ENCODE results near the gene RBM12. TPM values are rescaled to one million over a fixed set of nuclear protein-coding genes. Genes with fewer than 3 reads are reported as not detected.

Gene RBM12
- total RNA-seq, 2 experiments from 2014 or later = 101 to 137 TPM

DNA sequence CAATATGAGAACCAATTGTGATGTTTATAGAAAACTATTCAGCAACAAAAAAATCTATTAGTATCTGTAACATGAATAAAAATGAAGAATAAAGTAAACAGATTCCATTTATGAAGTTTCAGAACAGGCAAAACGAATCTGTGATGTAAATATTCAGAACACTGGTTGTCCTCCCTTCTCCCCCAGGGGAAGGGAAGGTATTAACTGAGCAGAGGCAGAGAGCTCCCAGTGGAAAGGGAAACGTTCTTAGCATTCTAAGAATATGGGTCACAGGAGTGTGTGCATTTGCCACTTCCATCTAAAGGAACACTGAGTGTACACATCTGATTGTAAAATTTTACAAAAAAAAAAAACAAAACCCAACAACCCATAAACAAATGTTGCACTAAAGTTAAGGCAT lies 25.9 kb downstream of the RBM12 start:
- Mint-ChIP-seq H3K4me1 (peaks cover 31% of the 10 kb centered on the region), H3K9me3 (ENCODE audit: low read depth) (no peaks in the 10 kb centered on the region), H3K27ac (no peak overlapping the region), H3K4me3 (no peak overlapping the region), H3K27me3 (no peaks in the 10 kb centered on the region), H3K36me3 (peaks cover 4% of the 10 kb centered on the region)
- CTCF ChIA-PET = interaction anchor here (0.8 to 2.4 kb wide), 2 partner anchors 13 to 19 kb away, joined by 3 to 9 read pairs; no protein-coding TSS in a partner anchor
- no peak for DNase-seq
- no peak for ATAC-seq

GRCh38 chr20:35637276-35637675 lies 27.4 kb downstream of the RBM12 start:
- ATAC-seq = no peak

DNA sequence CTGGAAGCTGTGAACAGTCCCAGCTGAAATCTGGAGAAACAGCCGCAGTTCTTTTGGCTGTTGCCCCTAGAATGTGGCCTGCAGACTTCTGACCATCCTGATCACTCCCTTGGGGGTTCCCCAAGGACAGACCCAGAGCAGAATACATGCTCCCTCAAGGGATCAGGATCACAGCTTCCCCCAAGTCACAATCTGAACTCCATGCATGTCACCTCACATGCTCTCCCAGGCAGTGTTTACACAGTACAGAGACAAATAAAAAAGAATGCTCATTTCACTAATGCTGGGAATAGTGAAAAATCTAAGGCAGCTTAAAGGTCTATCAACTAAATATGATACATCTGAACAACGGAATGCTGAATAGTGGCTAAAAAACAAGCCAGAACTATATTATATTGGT lies 28.6 kb downstream of the RBM12 start:
- Mint-ChIP-seq H3K27ac (no peak overlapping the region), H3K4me3 (no peak overlapping the region), H3K36me3 (peaks cover 7% of the 10 kb centered on the region), H3K9me3 (ENCODE audit: low read depth) (no peaks in the 10 kb centered on the region), H3K4me1 (peaks cover 18% of the 10 kb centered on the region), H3K27me3 (no peaks in the 10 kb centered on the region)
- no peak for ATAC-seq
- no peak for DNase-seq
- CTCF ChIA-PET = interaction anchor here (1.2 kb wide), 1 partner anchor 35 kb away, joined by 4 read pairs; no protein-coding TSS in a partner anchor

More at GRCh38 chr20:35637276-35637675, 27.4 kb downstream of the RBM12 start:
- H3K4me3 Mint-ChIP-seq = no peak overlapping the region
- peaks cover 4% of the 10 kb centered on the region for H3K36me3 Mint-ChIP-seq
- CTCF ChIA-PET = interaction anchor here (2.4 kb wide), 1 partner anchor 17 kb away, joined by 9 read pairs; no protein-coding TSS in a partner anchor
- no peaks in the 10 kb centered on the region for H3K27me3 Mint-ChIP-seq
- no peak for DNase-seq
- H3K4me1 Mint-ChIP-seq = peaks cover 22% of the 10 kb centered on the region
- H3K9me3 Mint-ChIP-seq (ENCODE audit: low read depth) = no peaks in the 10 kb centered on the region
- H3K27ac Mint-ChIP-seq = no peak overlapping the region

DNA sequence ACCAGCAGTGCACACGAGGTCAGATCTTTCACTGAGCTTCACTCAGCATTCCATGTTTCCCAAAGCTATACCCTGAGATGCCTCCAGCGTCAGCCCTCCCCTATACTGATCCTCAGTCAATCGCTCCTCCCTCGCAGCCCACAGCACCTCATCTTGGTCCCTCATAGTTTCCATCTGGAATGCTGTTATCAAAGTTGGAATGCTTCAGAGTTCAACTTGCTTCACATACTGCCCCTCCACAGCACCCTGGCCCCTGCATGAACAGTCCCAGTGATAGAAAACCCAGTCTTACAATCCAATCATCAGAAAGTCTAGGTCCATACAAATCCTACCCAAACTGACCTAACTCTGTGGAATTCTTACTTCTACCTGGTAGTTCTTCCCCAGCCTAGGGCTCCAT lies 29.0 kb downstream of the RBM12 start:
- CTCF ChIA-PET = interaction anchor here (1.2 kb wide), 1 partner anchor 34 kb away, joined by 4 read pairs; no protein-coding TSS in a partner anchor
- H3K4me1 Mint-ChIP-seq = peaks cover 14% of the 10 kb centered on the region
- no peak overlapping the region for H3K4me3 Mint-ChIP-seq
- DNase-seq = no peak
- no peaks in the 10 kb centered on the region for H3K27me3 Mint-ChIP-seq
- H3K36me3 Mint-ChIP-seq = peaks cover 11% of the 10 kb centered on the region
- no peak for ATAC-seq
- no peak overlapping the region for H3K27ac Mint-ChIP-seq
- H3K9me3 Mint-ChIP-seq (ENCODE audit: low read depth) = no peaks in the 10 kb centered on the region

- Mint-ChIP-seq H3K36me3 (peaks cover 22% of the 10 kb centered on the region), H3K9me3 (ENCODE audit: low read depth) (no peaks in the 10 kb centered on the region), H3K27me3 (no peaks in the 10 kb centered on the region), H3K27ac (no peak overlapping the region), H3K4me1 (peaks cover 4% of the 10 kb centered on the region), H3K4me3 (no peak overlapping the region)
- ATAC-seq (no peak), DNase-seq (no peak)
- CTCF ChIA-PET = no interaction called here
Observed at GRCh38 chr20:35632539-35633115, 32.1 kb downstream of the RBM12 start.

DNA sequence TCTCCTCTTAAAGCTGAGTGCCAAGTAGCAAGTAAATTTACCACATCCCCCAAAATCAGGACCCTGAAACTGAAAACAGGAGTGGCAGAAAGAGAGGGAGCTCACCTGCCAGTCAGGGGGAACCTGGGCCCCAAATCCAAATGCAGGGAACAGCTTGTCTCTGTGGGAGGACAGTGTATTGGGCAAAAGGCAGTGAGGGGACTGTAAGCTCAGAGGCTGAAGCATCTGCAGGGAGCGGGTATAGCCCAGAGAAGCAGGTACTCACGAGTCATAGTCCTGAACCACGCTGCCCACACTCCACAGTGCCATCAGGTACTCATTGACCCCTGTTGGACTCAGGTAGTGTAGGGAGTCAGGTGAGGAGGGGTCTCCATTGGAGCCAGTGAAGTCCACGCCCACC lies 34.1 kb downstream of the RBM12 start:
- peaks cover 5% of the 10 kb centered on the region for H3K4me1 Mint-ChIP-seq
- no peaks in the 10 kb centered on the region for H3K27me3 Mint-ChIP-seq
- no peak overlapping the region for H3K4me3 Mint-ChIP-seq
- ATAC-seq (no peak), DNase-seq (peak; percentile 36)
- peaks cover 37% of the 10 kb centered on the region for H3K36me3 Mint-ChIP-seq
- no peaks in the 10 kb centered on the region for H3K9me3 Mint-ChIP-seq (ENCODE audit: low read depth)
- CTCF ChIA-PET = interaction anchor here (0.6 to 1.6 kb wide), 2 partner anchors 11 to 1439 kb away, joined by 3 to 5 read pairs; no protein-coding TSS in a partner anchor
- no peak overlapping the region for H3K27ac Mint-ChIP-seq

- CTCF ChIA-PET = interaction anchor here (0.8 to 1.6 kb wide), 2 partner anchors 10 to 165 kb away, joined by 3 to 5 read pairs; no protein-coding TSS in a partner anchor
- DNase-seq (peak; percentile 31), ATAC-seq (no peak)
- Mint-ChIP-seq H3K36me3 (peaks cover 38% of the 10 kb centered on the region), H3K4me1 (peaks cover 3% of the 10 kb centered on the region), H3K9me3 (ENCODE audit: low read depth) (no peaks in the 10 kb centered on the region), H3K4me3 (no peak overlapping the region), H3K27me3 (no peaks in the 10 kb centered on the region), H3K27ac (no peak overlapping the region)
Observed at GRCh38 chr20:35629427-35630145, 35.1 kb downstream of the RBM12 start.

GRCh38 chr20:35627121-35627520 lies 37.6 kb downstream of the RBM12 start:
- Mint-ChIP-seq H3K9me3 (ENCODE audit: low read depth) (no peaks in the 10 kb centered on the region), H3K4me1 (peaks cover 3% of the 10 kb centered on the region), H3K36me3 (peaks cover 38% of the 10 kb centered on the region), H3K4me3 (no peak overlapping the region), H3K27me3 (no peaks in the 10 kb centered on the region), H3K27ac (no peak overlapping the region)
- CTCF ChIA-PET = interaction anchor here (0.8 kb wide), 1 partner anchor 8 kb away, joined by 3 read pairs; no protein-coding TSS in a partner anchor
- no peak for ATAC-seq
- DNase-seq = peak; percentile 30

GRCh38 chr20:35626386-35627001 lies 38.2 kb downstream of the RBM12 start:
- ATAC-seq (no peak), DNase-seq (peak; percentile 33)
- H3K27me3 Mint-ChIP-seq = no peaks in the 10 kb centered on the region
- H3K36me3 Mint-ChIP-seq = peaks cover 40% of the 10 kb centered on the region
- H3K9me3 Mint-ChIP-seq (ENCODE audit: low read depth) = no peaks in the 10 kb centered on the region
- H3K27ac Mint-ChIP-seq = peak overlapping the region; percentile 51
- no peak overlapping the region for H3K4me3 Mint-ChIP-seq
- CTCF ChIA-PET = no interaction called here
- H3K4me1 Mint-ChIP-seq = peaks cover 3% of the 10 kb centered on the region

DNA sequence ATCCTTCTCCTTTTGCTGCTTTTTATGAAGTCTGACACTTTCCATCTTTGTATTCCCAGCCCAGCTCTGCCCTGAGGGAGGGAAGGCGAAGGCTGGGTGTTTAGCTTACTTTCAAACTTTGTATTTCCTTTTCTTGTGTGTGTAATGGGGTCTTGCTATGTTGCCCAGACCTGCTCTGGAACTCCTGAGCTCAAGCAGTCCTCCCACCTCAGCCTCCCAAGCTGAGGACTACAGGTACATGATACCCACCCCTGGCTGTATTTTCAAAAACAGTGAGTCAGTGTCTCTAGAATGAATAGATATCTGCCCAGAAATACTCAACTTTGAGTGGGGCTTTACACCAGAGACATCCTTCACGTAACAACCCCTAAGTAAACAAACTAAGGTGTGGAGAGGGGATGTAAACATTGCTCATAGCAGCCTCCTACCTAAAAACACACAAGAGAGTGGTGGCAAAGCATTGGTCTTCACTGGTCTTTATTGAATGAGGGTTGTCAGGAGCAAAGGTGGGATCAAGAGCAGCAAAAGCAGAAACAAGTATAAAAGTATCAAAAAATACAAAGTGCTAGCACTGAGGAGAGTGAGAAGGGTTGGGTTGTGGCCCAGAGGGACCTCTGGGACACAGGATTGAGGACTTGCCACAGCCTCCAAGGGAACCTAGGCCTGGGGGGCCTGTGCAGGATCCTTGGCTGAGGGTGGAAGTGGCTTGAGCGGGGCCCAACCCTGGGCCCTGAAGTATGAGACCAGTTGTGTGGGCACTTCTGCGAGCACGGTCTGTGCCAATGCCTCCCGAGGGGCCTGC lies 38.9 kb downstream of the RBM12 start:
- CTCF ChIA-PET = no interaction called here
- no peak for DNase-seq
- Mint-ChIP-seq H3K36me3 (peaks cover 35% of the 10 kb centered on the region), H3K27ac (peak overlapping the region; percentile 30), H3K4me3 (no peak overlapping the region), H3K9me3 (ENCODE audit: low read depth) (no peaks in the 10 kb centered on the region), H3K4me1 (peaks cover 3% of the 10 kb centered on the region), H3K27me3 (no peaks in the 10 kb centered on the region)
- ATAC-seq = no peak

DNA sequence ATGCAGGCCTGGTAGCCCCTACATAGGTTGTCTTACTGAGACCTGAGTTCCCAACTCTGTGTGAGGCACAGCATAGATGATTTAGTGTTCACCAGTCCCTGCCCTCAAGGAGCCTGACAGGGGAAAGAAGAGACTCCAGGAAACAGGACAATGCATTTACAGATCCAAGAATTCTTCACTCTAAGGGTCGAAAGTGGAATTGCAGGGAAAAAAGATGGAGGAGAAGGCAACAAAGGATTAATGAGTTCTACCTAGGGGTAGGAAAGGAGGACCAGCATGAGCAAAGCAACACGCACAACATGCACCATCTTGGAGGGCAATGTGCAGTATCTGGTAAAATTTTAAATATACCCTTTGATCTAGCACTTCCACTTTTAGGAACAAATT lies 43.1 kb downstream of the RBM12 start:
- ATAC-seq = no peak
- H3K9me3 Mint-ChIP-seq (ENCODE audit: low read depth) = no peaks in the 10 kb centered on the region
- H3K27ac Mint-ChIP-seq = no peak overlapping the region
- H3K36me3 Mint-ChIP-seq = peaks cover 14% of the 10 kb centered on the region
- H3K4me3 Mint-ChIP-seq = no peak overlapping the region
- DNase-seq = no peak
- no peaks in the 10 kb centered on the region for H3K27me3 Mint-ChIP-seq
- CTCF ChIA-PET = interaction anchor here (1.1 to 4.7 kb wide), 3 partner anchors 16 to 332 kb away, joined by 3 to 59 read pairs (median 9); partner anchors contain the start of genes CPNE1, RBM12 and SCAND1
- peaks cover 34% of the 10 kb centered on the region for H3K4me1 Mint-ChIP-seq

DNA sequence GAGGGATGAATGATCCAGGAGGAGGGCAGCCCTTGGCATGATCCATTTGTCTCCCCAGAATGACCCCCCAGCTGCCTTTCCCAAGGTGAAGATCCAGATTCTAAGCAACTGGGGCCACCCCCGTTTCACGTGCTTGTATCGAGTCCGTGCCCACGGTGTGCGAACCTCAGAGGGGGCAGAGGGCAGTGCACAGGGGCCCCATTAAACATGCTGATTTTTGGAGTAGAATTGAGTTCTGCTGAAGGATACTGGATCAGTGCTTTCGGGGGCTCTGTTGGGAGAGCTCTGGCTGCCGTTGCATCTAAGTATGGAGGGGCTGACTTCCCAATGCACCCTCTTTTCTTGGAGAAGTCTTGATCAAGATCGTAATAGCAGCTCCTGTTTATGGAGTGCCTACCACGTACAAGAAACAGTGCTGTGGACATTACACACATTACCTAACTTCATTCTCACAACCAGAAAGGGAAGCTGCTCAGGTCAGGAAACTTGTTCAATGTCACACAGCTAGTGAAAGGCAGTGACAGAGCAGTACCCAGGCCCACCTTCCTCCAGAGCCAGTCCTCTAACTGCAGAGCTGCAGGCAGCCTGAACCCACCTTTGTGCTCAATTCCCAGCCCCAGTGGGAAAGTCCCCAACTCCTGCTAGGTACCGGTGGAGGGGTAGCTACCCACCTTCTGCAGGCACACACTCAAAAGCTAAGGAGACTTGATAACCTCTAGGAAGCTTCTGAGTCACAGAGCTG lies 43.7 kb downstream of the RBM12 start:
- Mint-ChIP-seq H3K27me3 (no peaks in the 10 kb centered on the region), H3K4me3 (no peak overlapping the region), H3K36me3 (peaks cover 9% of the 10 kb centered on the region), H3K27ac (no peak overlapping the region), H3K4me1 (peaks cover 35% of the 10 kb centered on the region), H3K9me3 (ENCODE audit: low read depth) (no peaks in the 10 kb centered on the region)
- ATAC-seq (no peak), DNase-seq (no peak)
- CTCF ChIA-PET = interaction anchor here (1.1 to 4.7 kb wide), 4 partner anchors 17 to 333 kb away, joined by 3 to 59 read pairs (median 8); partner anchors contain the start of genes CPNE1, NFS1, RBM12 and ROMO1
